Psoas muscle (tissue), 8 donors: ENCODE results near the gene HEXA. TPM values are rescaled to one million over a fixed set of nuclear protein-coding genes. Genes with fewer than 3 reads are reported as not detected.
A peak's percentile ranks its signal among the peaks of the same experiment; 100 is the strongest.

Source experiments
- ATAC-seq, 4 donors: fragments of 200-7000 bp; cut with Tn5 transposase; one replicate each; pipeline ENCODE4 v1.9.1; 2020; ENCODE audit warnings: moderate library complexity in 3 of 4, mild to moderate bottlenecking in 2 of 4
- DNase-seq, 2 donors: peaks; one replicate each; pipeline ENCODE4 v3.0.0-alpha.2; 2020
- H3K27ac ChIP-seq: fragments of 200-600 bp; one replicate; pipeline ENCODE4 v1.8.0; 2022
- H3K27me3 ChIP-seq, 3 donors: fragments of 200-600 bp in 1 of 3; one replicate each; pipeline versions ENCODE4 v1.6.1 to v1.8.0; 2013 to 2022; ENCODE audit warnings: low read length in 2 of 3, mild to moderate bottlenecking in 2 of 3, moderate library complexity in 1 of 3; ENCODE audit not compliant: insufficient read depth in 3 of 3
- H3K36me3 ChIP-seq, 2 donors: fragments of 200-600 bp in 1 of 2; one replicate each; pipeline versions ENCODE4 v1.6.1 to v1.8.0; 2013 to 2022; ENCODE audit warnings: low read depth in 1 of 2, mild to moderate bottlenecking in 1 of 2, moderate library complexity in 1 of 2; ENCODE audit not compliant: insufficient read depth in 1 of 2
- H3K4me1 ChIP-seq: fragments of 200-600 bp; one replicate; pipeline ENCODE4 v1.8.0; 2022
- H3K4me3 ChIP-seq: fragments of 200-600 bp; one replicate; pipeline ENCODE4 v1.8.0; 2022; ENCODE audit warnings: mild to moderate bottlenecking
- H3K9me3 ChIP-seq: fragments of 200-600 bp; one replicate; pipeline ENCODE4 v1.8.0; 2022
- WGBS, 3 donors: extraction: QIAGEN DNeasy Blood & Tissue Kit; methylation state at CpG; one replicate each; pipeline versions ENCODE4 v1.1.6 to v1.1.7; 2013; 5-methylcytosine and 5-hydroxymethylcytosine counted together
- intact Hi-C, 2 donors: fragments of 100-400 bp; cut with DNase I; formaldehyde crosslinking; loops; one replicate each; pipeline versions ENCODE4 v1.11.0 to v1.14.2; 2022
- polyA plus RNA-seq, 3 donors: library from polyadenylated mRNA; stranded (reverse); fragments of 200-250 nt; gene quantifications; one replicate each; pipeline ENCODE4 v1.2.3, GENCODE V29; 2013
- total RNA-seq, 4 donors: library from RNA; stranded (reverse); fragmentation: NEBNext Ultra II Directional in 2 of 4; extraction: Animal tissue kit (Norgen Biotek cat#: 25700) in 2 of 4; gene quantifications; one replicate each; pipeline versions ENCODE4 v1.2.1 to v1.2.4, GENCODE V29; 2021 to 2023
- TF ChIP-seq, protein P1 (sequence below): fragments of 200-600 bp; IDR thresholded peaks from one replicate; pipeline ENCODE4 v1.8.0; 2022; ENCODE audit warnings: antibody characterized with exemption
- donor health status: healthy with polysubstance abuse.
- donor health status: DM: no; HTN: no; CAD: no; lungs with moderate emphysema.
- donor health status: Bipolar disorder and iron deficiency.
- donor health status: healthy.
- donor health status: DM: yes; HTN: yes; CAD: no.
- donor health status: DM: no; HTN: no; CAD: no.
- donor health status: DM: no; HTN: no; CAD: no.
- donor health status: DM: yes; HTN: yes; CAD: no.

HEXA gene
- total and polyA plus RNA-seq, 7 donors, result 32.1 to 55.4 (median 47.3) TPM

DNA sequence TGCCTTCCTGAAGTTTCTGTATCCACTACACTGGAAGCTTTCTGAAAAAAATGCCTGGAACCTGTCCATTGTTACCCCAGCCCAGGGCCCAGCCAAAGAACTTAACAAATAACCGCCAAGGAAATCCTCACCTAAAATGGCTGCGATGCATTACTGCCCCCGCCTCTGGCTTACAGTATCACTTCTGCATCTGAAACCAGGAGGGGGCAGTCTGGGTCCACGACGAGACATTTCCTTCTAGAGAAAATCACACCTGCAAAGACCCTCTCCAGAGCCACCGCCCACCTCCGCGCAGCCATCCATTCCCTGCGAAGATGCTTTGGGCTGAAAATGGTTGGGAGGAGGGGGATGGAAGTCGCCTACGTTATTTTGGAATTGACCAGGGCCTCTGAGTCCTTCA lies 33.4 kb downstream of the HEXA start:
- DNase-seq (peak in 1 of 2 donors; percentile 51), ATAC-seq (no peak)
- Histone ChIP-seq H3K4me3 (no peak overlapping the region), H3K36me3 (peaks cover 14 to 82% of the 10 kb centered on the region in 2 donors), H3K27ac (no peak overlapping the region), H3K4me1 (no peaks in the 10 kb centered on the region), H3K27me3 (no peaks in the 10 kb centered on the region), H3K9me3 (no peaks in the 10 kb centered on the region)
- TF ChIP-seq, protein P1, sequence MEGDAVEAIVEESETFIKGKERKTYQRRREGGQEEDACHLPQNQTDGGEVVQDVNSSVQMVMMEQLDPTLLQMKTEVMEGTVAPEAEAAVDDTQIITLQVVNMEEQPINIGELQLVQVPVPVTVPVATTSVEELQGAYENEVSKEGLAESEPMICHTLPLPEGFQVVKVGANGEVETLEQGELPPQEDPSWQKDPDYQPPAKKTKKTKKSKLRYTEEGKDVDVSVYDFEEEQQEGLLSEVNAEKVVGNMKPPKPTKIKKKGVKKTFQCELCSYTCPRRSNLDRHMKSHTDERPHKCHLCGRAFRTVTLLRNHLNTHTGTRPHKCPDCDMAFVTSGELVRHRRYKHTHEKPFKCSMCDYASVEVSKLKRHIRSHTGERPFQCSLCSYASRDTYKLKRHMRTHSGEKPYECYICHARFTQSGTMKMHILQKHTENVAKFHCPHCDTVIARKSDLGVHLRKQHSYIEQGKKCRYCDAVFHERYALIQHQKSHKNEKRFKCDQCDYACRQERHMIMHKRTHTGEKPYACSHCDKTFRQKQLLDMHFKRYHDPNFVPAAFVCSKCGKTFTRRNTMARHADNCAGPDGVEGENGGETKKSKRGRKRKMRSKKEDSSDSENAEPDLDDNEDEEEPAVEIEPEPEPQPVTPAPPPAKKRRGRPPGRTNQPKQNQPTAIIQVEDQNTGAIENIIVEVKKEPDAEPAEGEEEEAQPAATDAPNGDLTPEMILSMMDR, result peak; percentile 28
- intact Hi-C loops, result no loop called here
- 62 to 65% (median 62%) methylated on average over 11 of the region's 11 CpGs for WGBS, 3 donors

DNA sequence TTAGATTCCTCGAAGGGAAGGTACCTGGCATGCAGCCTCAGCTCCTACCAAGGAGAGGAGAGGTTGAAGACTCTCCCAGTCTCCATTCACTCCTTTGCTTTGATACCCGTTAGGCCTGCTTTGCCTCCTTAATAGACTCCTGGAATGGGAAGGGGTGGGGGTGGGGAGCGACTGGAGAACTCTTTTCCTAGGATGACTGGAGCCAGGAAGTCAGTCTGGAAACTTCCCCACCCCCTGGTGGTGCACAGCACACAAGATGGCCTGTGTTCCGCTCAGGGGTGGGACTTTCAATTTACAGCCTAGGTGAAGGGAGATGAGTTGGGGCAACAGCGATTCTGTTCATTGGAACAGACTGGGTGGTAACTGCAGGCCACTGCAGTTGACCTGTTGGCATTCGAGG lies 34.5 kb downstream of the HEXA start:
- no peaks in the 10 kb centered on the region for H3K4me1 ChIP-seq
- 73 to 80% (median 75%) methylated on average over 6 of the region's 6 CpGs for WGBS, 3 donors
- H3K4me3 ChIP-seq, result no peak overlapping the region
- ATAC-seq (no peak), DNase-seq (no peak)
- H3K27ac ChIP-seq, result no peak overlapping the region
- no peaks in the 10 kb centered on the region for H3K9me3 ChIP-seq
- no peaks in the 10 kb centered on the region for H3K27me3 ChIP-seq
- TF ChIP-seq, protein P1, result no peak
- intact Hi-C loops, result no loop called here
- peaks cover 12 to 80% of the 10 kb centered on the region in 2 donors for H3K36me3 ChIP-seq

DNA sequence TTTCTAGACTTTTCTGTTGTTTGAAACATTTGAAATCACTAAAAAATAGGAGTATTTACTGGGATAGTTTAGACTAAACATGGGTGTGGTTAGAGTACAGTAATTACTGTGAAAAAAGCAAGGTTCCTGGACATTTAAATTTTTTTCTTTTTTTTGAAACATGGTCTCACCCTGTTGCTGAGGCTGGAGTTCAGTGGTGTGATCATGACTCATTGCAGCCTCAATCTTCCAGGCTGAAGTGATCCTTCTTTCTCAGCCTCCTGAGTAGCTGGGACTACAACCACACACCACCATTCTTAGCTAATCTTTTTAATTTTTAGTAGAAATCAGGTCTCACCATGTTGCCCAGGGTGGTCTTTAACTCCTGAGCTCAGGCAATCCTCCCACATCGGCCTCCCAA lies 35.4 kb downstream of the HEXA start:
- ATAC-seq (no peak), DNase-seq (no peak)
- intact Hi-C loops, result no loop called here
- Histone ChIP-seq H3K36me3 (peaks cover 2 to 70% of the 10 kb centered on the region in 2 donors), H3K27me3 (no peaks in the 10 kb centered on the region), H3K4me3 (no peak overlapping the region), H3K27ac (no peak overlapping the region), H3K4me1 (no peaks in the 10 kb centered on the region), H3K9me3 (no peaks in the 10 kb centered on the region)
- 81 to 86% (median 82%) methylated on average over 1 of the region's 1 CpG for WGBS, 3 donors
- TF ChIP-seq, protein P1, result no peak

DNA sequence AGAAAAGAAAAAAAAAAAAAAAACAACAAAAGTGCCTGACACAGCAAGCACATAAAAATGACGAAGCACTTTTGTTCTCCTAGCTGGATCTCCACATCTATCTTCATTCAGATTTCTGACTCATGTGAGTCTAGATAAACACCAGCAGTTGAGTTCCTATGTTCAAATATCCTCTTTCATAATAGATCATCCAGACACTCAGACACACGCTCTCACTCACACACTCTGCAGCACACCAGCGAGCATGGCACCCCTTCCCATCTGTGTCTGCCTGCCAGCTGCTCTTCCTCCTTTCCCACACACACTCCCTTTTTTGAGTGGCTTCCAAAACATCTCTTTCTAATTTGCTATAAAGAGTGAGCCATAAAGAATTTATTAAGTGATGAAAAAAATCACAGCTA lies 36.0 kb downstream of the HEXA start:
- H3K27ac ChIP-seq, result no peak overlapping the region
- peak in 2 of 4 donors; percentile 39 to 41 for ATAC-seq
- 59 to 66% (median 60%) methylated on average over 3 of the region's 3 CpGs for WGBS, 3 donors
- H3K9me3 ChIP-seq, result no peaks in the 10 kb centered on the region
- no peaks in the 10 kb centered on the region for H3K27me3 ChIP-seq
- H3K4me3 ChIP-seq, result no peak overlapping the region
- H3K4me1 ChIP-seq, result no peaks in the 10 kb centered on the region
- intact Hi-C loops, result no loop called here
- DNase-seq, result no peak
- H3K36me3 ChIP-seq, result peaks cover 0 to 64% of the 10 kb centered on the region in 2 donors
- TF ChIP-seq, protein P1, result no peak

DNA sequence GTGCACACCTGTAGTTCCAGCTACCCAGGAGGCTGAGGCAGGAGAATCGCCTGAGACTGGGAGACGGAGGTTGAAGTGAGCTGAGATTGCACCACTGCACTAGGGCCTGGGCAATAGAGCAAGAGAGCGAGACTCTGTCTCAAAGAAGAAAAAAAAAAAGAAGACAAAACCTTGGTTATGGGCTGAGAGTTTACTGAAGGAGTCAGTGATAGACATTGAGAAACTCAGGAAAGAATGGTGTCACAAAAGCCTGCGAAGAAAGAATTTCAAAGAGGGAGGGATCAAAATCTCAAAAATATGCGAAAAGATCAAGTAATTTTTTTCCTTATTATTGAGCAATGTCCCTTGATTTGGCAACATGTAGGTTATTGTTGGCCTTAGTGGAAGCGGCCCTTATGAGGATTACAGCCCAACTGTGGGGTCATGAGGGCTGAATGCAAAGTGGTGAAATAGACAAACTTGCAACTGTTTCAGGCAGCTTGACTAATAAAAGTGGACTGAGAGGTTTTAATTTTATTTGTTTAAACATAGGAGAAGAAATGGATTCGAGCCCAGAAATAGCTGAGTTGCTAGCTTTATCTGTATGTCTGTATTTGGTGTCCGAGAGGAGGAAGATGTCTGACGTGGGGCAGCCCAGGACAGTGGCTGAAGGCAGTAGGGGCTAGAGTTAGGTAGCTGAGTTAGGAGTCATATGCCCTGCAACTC lies 37.0 kb downstream of the HEXA start:
- no peaks in the 10 kb centered on the region for H3K4me1 ChIP-seq
- TF ChIP-seq, protein P1, result no peak
- no peaks in the 10 kb centered on the region for H3K9me3 ChIP-seq
- H3K36me3 ChIP-seq, result peaks cover 0 to 54% of the 10 kb centered on the region in 2 donors
- H3K27ac ChIP-seq, result no peak overlapping the region
- H3K4me3 ChIP-seq, result no peak overlapping the region
- peak in 2 of 4 donors; percentile 37 to 64 for ATAC-seq
- H3K27me3 ChIP-seq, result no peaks in the 10 kb centered on the region
- intact Hi-C loops, result no loop called here
- 90 to 92% (median 91%) methylated on average over 9 of the region's 9 CpGs for WGBS, 3 donors
- no peak for DNase-seq
